ENCODE data around the gene DDX10. TPM values are rescaled to one million over a fixed set of nuclear protein-coding genes. Genes with fewer than 3 reads are reported as not detected.
"Not testable (repeated sequence)": the region's sequence is repeated elsewhere in the genome, so short reads cannot be mapped to it uniquely, and the experiment has no call there.

DDX10 gene
- total and polyA plus RNA-seq, 7 donors = 10.0 to 18.0 (median 11.4) TPM

DNA sequence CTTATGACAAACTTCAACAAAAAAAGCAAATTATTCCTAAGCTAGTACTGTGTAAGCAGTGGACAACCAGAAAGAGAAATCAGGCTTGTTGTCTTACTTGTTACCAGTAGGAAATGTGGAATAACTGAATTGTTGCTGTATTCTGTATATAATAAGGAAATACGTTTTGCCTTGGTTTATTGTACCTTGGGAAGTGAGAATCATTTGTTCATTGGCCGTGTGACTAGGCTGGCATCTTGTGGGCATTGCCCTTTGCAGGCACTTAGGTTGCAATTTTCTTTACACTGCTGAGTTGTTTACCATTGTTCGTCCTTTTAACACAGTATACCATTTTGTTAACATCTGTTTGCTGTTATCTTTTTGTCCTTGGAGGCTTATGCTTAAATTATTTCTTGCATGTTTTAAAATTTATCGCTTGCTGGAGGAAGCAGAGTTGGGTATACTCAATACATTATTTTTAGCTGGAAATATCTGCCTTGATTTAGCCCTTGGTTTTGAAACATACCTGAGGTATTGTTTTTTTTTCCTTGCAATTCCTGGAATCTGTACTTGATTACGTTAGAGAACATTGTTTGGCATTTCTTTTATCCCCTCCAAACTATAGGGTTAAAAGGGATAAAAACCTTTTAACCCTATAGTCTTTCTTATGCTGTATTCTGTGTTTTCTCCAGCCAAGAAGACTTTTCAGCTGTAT, 109.3 kb downstream of the DDX10 start:
- 75 to 76% (median 75%) methylated on average over 5 of the region's 5 CpGs for WGBS, 3 donors
- no peaks in the 10 kb centered on the region for H3K27me3 ChIP-seq (ENCODE audit: insufficient read depth in 3 of 3, low read length in 2 of 3)
- ATAC-seq = no peak
- no peaks in the 10 kb centered on the region for H3K4me1 ChIP-seq
- intact Hi-C loops (cut with DNase I) = no loop called here
- DNase-seq = no peak
- no peak overlapping the region for H3K27ac ChIP-seq
- H3K4me3 ChIP-seq = no peak overlapping the region
- no peaks in the 10 kb centered on the region for H3K36me3 ChIP-seq (ENCODE audit: insufficient read depth in 1 of 2, low read depth in 1 of 2)
- TF ChIP-seq, protein P1, sequence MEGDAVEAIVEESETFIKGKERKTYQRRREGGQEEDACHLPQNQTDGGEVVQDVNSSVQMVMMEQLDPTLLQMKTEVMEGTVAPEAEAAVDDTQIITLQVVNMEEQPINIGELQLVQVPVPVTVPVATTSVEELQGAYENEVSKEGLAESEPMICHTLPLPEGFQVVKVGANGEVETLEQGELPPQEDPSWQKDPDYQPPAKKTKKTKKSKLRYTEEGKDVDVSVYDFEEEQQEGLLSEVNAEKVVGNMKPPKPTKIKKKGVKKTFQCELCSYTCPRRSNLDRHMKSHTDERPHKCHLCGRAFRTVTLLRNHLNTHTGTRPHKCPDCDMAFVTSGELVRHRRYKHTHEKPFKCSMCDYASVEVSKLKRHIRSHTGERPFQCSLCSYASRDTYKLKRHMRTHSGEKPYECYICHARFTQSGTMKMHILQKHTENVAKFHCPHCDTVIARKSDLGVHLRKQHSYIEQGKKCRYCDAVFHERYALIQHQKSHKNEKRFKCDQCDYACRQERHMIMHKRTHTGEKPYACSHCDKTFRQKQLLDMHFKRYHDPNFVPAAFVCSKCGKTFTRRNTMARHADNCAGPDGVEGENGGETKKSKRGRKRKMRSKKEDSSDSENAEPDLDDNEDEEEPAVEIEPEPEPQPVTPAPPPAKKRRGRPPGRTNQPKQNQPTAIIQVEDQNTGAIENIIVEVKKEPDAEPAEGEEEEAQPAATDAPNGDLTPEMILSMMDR (IDR thresholded peaks at IDR 0.05) = no peak
- H3K9me3 ChIP-seq = no peaks in the 10 kb centered on the region

DNA sequence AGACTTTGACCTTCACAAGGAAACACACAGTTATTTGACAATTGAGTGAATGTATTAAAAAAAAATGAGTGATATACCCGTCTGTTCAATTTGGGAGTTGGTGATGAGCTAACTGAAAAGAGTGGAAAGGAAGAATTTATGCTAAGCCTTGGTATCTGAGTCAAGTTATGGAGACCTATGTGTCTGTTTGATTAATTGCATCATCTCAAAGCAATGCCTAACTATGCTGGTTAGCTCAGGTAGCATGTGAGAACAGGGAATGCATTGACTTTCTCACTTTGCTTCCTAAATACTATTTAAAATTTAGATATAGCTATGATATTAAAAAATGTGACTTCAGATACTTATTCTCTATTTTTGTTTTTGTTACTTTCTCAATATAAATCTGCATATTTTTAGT, 110.5 kb downstream of the DDX10 start:
- TF ChIP-seq, protein P1 (IDR thresholded peaks at IDR 0.05) = no peak
- ATAC-seq = no peak
- no peak for DNase-seq
- WGBS, 3 donors = 94 to 97% (median 97%) methylated on average over 1 of the region's 1 CpG
- no peak overlapping the region for H3K4me3 ChIP-seq
- no peaks in the 10 kb centered on the region for H3K36me3 ChIP-seq (ENCODE audit: insufficient read depth in 1 of 2, low read depth in 1 of 2)
- H3K27me3 ChIP-seq (ENCODE audit: insufficient read depth in 3 of 3, low read length in 2 of 3) = no peaks in the 10 kb centered on the region
- H3K9me3 ChIP-seq = no peaks in the 10 kb centered on the region
- no peak overlapping the region for H3K27ac ChIP-seq
- no peaks in the 10 kb centered on the region for H3K4me1 ChIP-seq
- intact Hi-C loops (cut with DNase I) = no loop called here

DNA sequence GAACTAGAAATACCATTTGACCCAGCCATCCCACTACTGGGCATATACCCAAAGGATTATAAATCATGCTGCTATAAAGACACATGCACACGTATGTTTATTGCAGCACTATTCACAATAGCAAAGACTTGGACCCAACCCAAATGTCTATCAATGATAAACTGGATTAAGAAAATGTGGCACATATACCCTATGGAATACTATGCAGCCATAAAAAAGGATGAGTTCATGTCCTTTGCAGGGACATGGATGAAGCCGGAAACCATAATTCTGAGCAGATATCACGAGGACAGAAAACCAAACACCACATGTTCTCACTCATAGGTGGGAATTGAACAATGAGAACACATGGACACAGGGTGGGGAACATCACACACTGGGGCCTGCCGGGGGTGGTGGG, 114.3 kb downstream of the DDX10 start:
- ATAC-seq; DNase-seq; H3K4me1 ChIP-seq; H3K36me3 ChIP-seq (ENCODE audit: insufficient read depth in 1 of 2, low read depth in 1 of 2); H3K9me3 ChIP-seq; intact Hi-C loops (cut with DNase I); H3K27ac ChIP-seq; H3K27me3 ChIP-seq (ENCODE audit: insufficient read depth in 3 of 3, low read length in 2 of 3); H3K4me3 ChIP-seq: not testable (repeated sequence)
- 94 to 98% (median 95%) methylated on average over 4 of the region's 4 CpGs for WGBS, 3 donors

DNA sequence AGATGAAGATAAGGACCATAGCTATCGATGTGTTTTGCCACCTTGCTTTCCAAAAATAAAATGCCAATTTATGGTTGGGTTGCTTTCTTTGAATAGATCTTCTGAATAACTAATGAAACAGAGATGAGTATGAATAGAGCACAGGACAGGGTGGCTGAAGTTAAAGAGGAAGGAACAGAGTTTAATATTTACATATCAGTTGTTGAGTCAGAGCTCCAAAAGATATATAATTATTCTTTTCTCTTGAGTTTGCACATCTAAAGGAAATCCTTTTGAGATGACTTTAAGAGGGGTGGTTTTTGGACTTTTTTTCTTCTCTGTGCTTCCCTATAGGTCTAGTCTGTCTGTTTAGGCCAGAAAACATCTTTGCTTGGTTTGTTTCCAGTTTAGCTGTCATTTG, 115.2 kb downstream of the DDX10 start:
- ATAC-seq = no peak
- DNase-seq = no peak
- no peaks in the 10 kb centered on the region for H3K27me3 ChIP-seq (ENCODE audit: insufficient read depth in 3 of 3, low read length in 2 of 3)
- intact Hi-C loops (cut with DNase I) = no loop called here
- no peak overlapping the region for H3K27ac ChIP-seq
- H3K4me1 ChIP-seq = no peaks in the 10 kb centered on the region
- TF ChIP-seq, protein P1 (IDR thresholded peaks at IDR 0.05) = no peak
- H3K4me3 ChIP-seq = no peak overlapping the region
- H3K9me3 ChIP-seq = peaks cover 9% of the 10 kb centered on the region
- H3K36me3 ChIP-seq (ENCODE audit: insufficient read depth in 1 of 2, low read depth in 1 of 2) = no peaks in the 10 kb centered on the region
- 26 to 63% (median 45%) methylated on average over 1 of the region's 1 CpG for WGBS, 3 donors

DNA sequence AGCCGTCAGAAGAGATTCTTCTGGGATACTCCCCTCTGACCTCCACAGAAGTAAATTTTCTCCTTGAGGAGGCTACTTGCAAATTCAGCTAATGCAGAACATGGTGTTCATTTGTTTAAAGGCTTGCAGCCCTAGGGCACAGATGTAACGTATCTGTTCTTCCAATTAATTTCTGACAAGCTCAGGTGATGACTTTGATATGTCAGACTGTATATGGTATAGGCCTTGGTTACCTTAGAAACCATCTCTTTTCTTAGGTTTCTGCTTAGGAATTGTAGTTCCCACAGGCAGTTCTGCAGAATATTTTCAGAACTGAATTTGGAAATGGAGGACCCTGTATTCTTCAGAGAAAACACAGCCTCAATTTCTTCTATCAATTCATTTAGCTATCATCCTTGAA, 117.1 kb downstream of the DDX10 start:
- no peaks in the 10 kb centered on the region for H3K27me3 ChIP-seq (ENCODE audit: insufficient read depth in 3 of 3, low read length in 2 of 3)
- peaks cover 9% of the 10 kb centered on the region for H3K9me3 ChIP-seq
- TF ChIP-seq, protein P1 (IDR thresholded peaks at IDR 0.05) = no peak
- H3K4me1 ChIP-seq = no peaks in the 10 kb centered on the region
- DNase-seq (no peak), ATAC-seq (no peak)
- WGBS, 3 donors = 63 to 89% (median 80%) methylated on average over 2 of the region's 2 CpGs
- H3K36me3 ChIP-seq (ENCODE audit: insufficient read depth in 1 of 2, low read depth in 1 of 2) = no peaks in the 10 kb centered on the region
- no peak overlapping the region for H3K4me3 ChIP-seq
- intact Hi-C loops (cut with DNase I) = no loop called here
- no peak overlapping the region for H3K27ac ChIP-seq

Measured in psoas muscle (tissue), 8 donors.